Measurements from ENCODE around the gene AHNAK.

AHNAK gene

GRCh38 chr11:62430425-62430824 is 116.2 kb downstream of the AHNAK start:
- DNase-seq, result no peak

DNA sequence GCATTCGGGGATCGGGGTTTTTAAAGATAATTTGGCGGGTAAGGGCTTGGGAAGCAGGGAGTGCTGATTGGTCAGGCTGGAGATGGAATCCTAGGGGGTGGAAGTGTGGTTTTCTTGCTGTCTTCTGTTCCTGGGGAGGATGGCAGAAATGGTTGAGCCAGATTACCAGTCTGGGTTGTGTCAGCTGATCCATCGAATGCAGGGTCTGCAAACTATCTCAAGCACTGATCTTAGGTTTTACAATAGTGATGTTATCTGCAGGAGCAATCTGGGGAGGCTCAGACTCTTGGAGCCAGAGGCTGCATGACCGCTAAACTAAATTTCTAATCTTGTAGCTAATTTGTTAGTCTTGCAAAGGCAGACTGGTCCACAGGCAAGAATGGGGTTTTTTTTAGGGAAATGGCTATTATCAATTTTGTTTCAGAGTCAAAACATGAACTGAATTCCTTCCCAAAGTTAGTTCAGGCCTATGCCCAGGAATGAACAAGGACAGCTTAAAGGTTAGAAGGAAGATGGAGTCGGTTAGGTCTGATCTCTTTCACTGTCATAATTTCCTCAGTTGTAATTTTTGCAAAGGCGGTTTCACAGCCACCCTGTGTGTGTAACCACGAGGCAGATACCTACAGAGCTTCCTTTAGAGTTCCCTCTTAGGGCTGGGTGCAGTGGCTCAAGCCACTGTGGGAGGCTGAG is 117.6 kb downstream of the AHNAK start:
- DNase-seq, result no peak

GRCh38 chr11:62427630-62428233 is 118.9 kb downstream of the AHNAK start:
- DNase-seq, result no peak

DNA sequence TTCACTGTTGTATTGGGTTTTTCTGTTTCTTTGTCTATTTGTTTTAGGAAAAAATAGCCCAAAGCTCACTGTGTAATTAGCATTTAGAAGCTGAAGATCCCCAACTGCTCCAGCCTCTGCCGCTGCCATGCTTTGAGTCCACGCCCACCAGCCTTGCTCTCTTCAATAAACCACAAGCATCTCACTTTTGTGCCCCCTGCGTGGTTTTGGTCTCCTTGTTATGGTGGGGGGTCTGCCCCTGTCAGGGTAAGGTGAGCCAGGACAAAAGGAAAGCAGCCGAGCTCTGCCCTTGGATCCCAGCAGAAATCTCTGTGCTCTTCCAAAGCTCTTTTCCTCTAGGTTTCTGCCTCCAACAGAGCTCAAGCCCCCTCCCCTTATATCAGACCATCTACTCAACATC is 123.6 kb downstream of the AHNAK start:
- DNase-seq, result no peak

DNA sequence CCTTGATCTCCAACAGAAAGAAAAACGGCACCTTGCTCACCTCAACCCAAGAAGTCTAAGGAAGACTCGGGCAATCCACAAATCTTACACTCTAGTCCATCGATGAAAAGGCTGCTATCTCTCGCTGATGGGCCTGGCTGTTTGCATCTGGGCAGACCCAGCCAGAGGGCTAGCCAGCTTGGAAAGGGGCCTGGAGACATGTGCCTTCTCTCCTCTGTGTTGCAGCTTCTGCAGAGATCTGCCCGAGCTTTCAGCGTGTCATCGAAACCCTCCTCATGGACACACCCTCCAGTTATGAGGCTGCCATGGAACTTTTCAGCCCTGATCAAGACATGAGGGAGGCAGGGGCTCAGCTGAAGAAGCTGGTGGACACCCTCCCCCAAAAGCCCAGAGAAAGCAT is 124.6 kb downstream of the AHNAK start:
- no peak for DNase-seq

DNA sequence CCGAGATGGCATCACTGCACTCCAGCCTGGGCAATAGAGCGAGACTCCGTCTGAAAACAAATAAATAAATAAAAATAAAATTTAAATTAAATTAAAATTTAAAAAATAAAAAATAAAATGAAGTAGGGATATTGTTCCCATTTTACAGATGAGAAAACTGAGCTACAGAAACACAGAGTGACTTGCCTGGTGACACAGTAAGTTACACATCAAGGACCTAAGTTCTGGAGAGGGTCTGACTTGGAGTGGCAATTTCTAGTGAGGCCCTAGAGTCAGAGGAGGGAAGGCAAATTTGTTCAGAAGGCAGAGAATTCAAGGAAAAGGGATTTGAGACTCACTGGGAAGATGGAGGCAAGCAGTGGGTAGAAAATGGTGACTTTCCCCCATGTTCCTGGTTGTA is 125.7 kb downstream of the AHNAK start:
- DNase-seq, result no peak

DNA sequence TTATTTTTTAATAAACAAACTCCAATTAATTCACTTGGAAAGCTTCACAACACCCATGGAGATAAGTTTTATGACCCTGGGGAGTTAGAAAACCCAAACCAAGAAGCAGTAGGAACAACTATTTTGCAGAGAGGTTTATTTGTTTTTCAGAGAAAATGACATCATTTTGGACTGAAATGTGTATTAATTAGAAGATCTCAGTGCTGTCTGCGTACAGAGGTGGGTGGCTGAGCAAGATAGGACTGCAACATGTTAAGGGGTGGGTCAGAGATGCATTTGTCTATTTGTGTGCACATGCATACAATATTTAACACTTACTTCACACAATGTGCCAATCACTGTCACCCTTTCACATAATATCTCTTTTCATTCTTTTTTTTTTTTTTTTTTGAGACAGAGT is 126.7 kb downstream of the AHNAK start:
- no peak for DNase-seq

- no peak for DNase-seq
Measured at GRCh38 chr11:62419314-62419929, 127.2 kb downstream of the AHNAK start.

GRCh38 chr11:62418733-62419132 is 127.9 kb downstream of the AHNAK start, which contains the start of gene SCGB1A1:
Gene SCGB1A1, plus strand, starts transcription at chr11:62419033. Its CDS starts 63 bp downstream, at chr11:62419096.
- DNase-seq, result no peak

GRCh38 chr11:62418136-62418535 is 128.5 kb downstream of the AHNAK start:
- no peak for DNase-seq

GRCh38 chr11:62416596-62416995 is 130.0 kb downstream of the AHNAK start:
- no peak for DNase-seq

GRCh38 chr11:62413060-62413696 is 133.4 kb downstream of the AHNAK start:
- no peak for DNase-seq

DNA sequence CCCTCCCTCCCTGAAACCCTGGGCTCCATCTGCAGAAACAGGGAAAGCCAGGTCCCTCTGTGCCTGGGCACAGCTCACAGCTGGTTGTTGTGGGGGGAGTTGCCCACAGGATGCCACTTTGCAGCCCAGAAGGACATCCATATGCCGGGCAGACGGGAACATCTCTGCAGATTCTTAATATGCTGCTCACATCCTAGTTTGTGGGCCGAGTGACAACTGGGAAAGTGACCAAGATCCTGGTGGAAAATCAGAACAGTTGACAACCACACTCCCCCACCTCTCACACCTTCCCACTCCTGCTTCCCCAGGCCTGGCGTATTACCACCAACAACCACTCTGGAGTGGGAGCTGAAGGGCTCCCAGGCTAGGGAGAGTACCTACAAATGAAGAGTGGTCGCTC is 135.1 kb downstream of the AHNAK start:
- DNase-seq, result no peak

GRCh38 chr11:62410972-62411371 is 135.6 kb downstream of the AHNAK start:
- DNase-seq, result no peak

DNA sequence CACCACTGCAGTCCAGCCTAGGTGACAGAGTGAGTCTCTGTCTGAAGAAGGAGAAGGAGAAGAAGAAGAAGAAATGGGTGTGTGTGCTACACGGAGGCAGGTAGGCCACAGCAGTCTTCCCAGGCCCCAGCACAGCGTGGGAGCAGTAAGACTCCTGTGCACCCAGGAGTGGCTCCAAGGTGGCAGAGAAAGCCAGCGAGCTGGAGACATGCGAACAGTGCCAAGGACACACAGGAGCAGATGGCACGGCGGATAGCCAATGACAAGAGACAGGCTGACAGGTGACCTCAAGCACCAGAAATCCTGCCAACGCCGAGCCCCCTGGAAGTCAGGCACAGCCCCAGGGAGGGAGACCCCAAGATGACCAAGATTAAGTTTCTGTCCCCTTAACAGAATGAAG is 136.8 kb downstream of the AHNAK start:
- no peak for DNase-seq

DNA sequence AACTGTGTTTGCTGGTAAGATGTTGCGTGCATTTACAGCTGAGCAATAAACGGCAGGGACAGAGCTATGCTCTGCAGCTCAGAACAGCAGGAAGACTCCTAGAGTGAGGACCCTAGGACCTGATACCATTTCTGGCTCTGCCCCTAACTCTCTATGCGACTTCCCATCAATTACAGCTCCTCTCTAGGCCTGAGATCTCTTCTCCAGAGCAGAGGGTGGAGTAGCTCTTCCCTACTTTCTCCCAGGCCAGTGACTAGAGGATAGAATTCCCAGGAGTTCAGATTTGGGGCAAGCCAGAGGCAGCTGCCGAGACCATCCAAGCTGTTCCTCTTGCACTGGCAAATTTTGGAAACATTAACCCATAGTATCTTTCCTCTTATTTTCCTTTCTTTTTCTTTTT is 140.6 kb downstream of the AHNAK start:
- no peak for DNase-seq

DNA sequence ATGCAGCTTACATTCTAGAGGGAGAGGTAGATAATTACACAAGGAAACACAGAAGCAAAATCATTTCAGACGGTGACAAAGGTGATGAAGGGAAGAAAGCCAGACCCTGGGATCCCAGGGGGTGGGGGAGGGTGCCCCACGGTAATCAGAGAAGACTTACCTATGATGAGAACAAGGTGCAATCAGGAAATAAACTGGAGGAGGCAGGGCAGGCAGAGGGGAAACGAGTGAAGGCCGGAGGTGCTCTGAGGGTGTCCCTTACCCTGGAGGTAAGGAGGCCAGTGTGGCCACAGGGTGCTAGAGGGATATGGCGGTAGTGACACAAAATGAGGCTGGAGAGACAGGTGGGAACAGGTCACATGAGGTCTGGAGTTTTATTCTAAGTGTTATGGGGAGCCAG is 141.7 kb downstream of the AHNAK start:
- no peak for DNase-seq

- no peak for DNase-seq
Measured at GRCh38 chr11:62404435-62404834, 142.2 kb downstream of the AHNAK start.

GRCh38 chr11:62402960-62403730 is 143.5 kb downstream of the AHNAK start:
- no peak for DNase-seq

- DNase-seq, result no peak
Measured at GRCh38 chr11:62402226-62402959, 144.2 kb downstream of the AHNAK start.

GRCh38 chr11:62401811-62402210 is 144.8 kb downstream of the AHNAK start:
- no peak for DNase-seq

DNA sequence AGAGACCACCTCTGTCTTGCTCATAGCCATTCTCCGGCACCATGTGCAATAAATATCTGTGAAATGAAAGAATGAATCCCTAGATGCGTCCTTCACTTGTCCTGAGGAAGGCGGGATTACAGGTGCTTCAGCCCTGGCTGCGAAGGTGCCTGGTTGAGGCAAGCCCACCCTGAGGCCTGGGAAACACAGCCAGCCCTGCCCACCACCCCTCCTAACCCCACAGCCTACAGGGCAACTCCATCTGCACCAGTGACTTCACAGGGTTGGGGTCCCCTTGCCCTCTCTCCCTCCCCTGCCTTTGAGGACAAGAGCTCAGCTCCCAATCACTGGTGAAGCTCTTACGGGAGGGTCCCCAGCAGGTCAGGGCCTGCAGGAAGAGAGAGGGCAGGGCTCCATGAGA is 145.2 kb downstream of the AHNAK start:
- no peak for DNase-seq

All from NCI-H1930 (cell line).